ENCODE measurements around the gene RCOR3. TPM values are rescaled to one million over a fixed set of nuclear protein-coding genes. Genes with fewer than 3 reads are reported as not detected.

The RCOR3 gene
- total RNA-seq, result 7.6 and 12.4 TPM in 2 replicates

- peak within 1 kb of the TSS; percentile 87 for H3K4me3 ChIP-seq (ENCODE audit: low read depth, low read length)
- DNase-seq (ENCODE audit: low read depth), result peak; percentile 57
- FAIRE-seq, result no peak
These were observed at the start of gene RCOR3 for GRCh38 chr1:211258756-211259637. Gene RCOR3 (plus strand): TSS chr1:211259366. CDS start chr1:211259561, 195 bp downstream.

GRCh38 chr1:211210052-211210451 is 49.1 kb upstream of the RCOR3 start:
- Histone ChIP-seq H3K36me3 (ENCODE audit: control insufficient read depth, insufficient read depth, low read length) (no peaks in the 10 kb centered on the region), H3K27me3 (ENCODE audit: control insufficient read depth, insufficient read depth, low read length) (no peaks in the 10 kb centered on the region), H3K4me3 (ENCODE audit: low read depth, low read length) (no peak overlapping the region)
- FAIRE-seq (no peak), DNase-seq (ENCODE audit: low read depth) (no peak)
- TF ChIP-seq CTCF (IDR thresholded peaks at IDR 0.05; ENCODE audit: insufficient read depth, low read length, severe bottlenecking), result no peak

More at GRCh38 chr1:211258756-211259637, at the start of gene RCOR3:
- Histone ChIP-seq H3K36me3 (ENCODE audit: control insufficient read depth, insufficient read depth, low read length) (no peaks in the 10 kb centered on the region), H3K27me3 (ENCODE audit: control insufficient read depth, insufficient read depth, low read length) (no peaks in the 10 kb centered on the region)
- peak; percentile 80 for TF ChIP-seq CTCF (IDR thresholded peaks at IDR 0.05; ENCODE audit: insufficient read depth, low read length, severe bottlenecking)

GRCh38 chr1:211210965-211211364 is 48.2 kb upstream of the RCOR3 start:
- FAIRE-seq (no peak), DNase-seq (ENCODE audit: low read depth) (no peak)
- Histone ChIP-seq H3K36me3 (ENCODE audit: control insufficient read depth, insufficient read depth, low read length) (no peaks in the 10 kb centered on the region), H3K27me3 (ENCODE audit: control insufficient read depth, insufficient read depth, low read length) (no peaks in the 10 kb centered on the region), H3K4me3 (ENCODE audit: low read depth, low read length) (no peak overlapping the region)
- no peak for TF ChIP-seq CTCF (IDR thresholded peaks at IDR 0.05; ENCODE audit: insufficient read depth, low read length, severe bottlenecking)

GRCh38 chr1:211213702-211214101 is 45.5 kb upstream of the RCOR3 start:
- no peak for FAIRE-seq
- TF ChIP-seq CTCF (IDR thresholded peaks at IDR 0.05; ENCODE audit: insufficient read depth, low read length, severe bottlenecking), result no peak
- no peaks in the 10 kb centered on the region for H3K27me3 ChIP-seq (ENCODE audit: control insufficient read depth, insufficient read depth, low read length)

GRCh38 chr1:211215577-211215976 is 43.6 kb upstream of the RCOR3 start:
- FAIRE-seq, result no peak
- TF ChIP-seq CTCF (IDR thresholded peaks at IDR 0.05; ENCODE audit: insufficient read depth, low read length, severe bottlenecking), result no peak

More at GRCh38 chr1:211213702-211214101, 45.5 kb upstream of the RCOR3 start:
- DNase-seq (ENCODE audit: low read depth), result no peak
- Histone ChIP-seq H3K36me3 (ENCODE audit: control insufficient read depth, insufficient read depth, low read length) (no peaks in the 10 kb centered on the region), H3K4me3 (ENCODE audit: low read depth, low read length) (no peak overlapping the region)

More at GRCh38 chr1:211215577-211215976, 43.6 kb upstream of the RCOR3 start:
- DNase-seq (ENCODE audit: low read depth), result no peak
- Histone ChIP-seq H3K27me3 (ENCODE audit: control insufficient read depth, insufficient read depth, low read length) (no peaks in the 10 kb centered on the region), H3K4me3 (ENCODE audit: low read depth, low read length) (no peak overlapping the region), H3K36me3 (ENCODE audit: control insufficient read depth, insufficient read depth, low read length) (no peaks in the 10 kb centered on the region)
